ENCODE measurements around the gene NXT2. TPM values are rescaled to one million over a fixed set of nuclear protein-coding genes. Genes with fewer than 3 reads are reported as not detected.

Gene NXT2
- total RNA-seq, 2 experiments from 2014 or later, result 4.0 to 4.1 TPM

- Histone ChIP-seq H3K36me3 (ENCODE audit: insufficient read depth, low read length) (no peaks in the 10 kb centered on the region), H3K4me3 (ENCODE audit: low read length) (no peak overlapping the region), H3K27ac (ENCODE audit: low read depth in 1 of 2, low read length in 2 of 2) (no peak overlapping the region), H3K9me3 (ENCODE audit: control insufficient read depth in 1 of 2, insufficient read depth in 1 of 2, low read length in 2 of 2) (no peaks in the 10 kb centered on the region), H3K4me1 (ENCODE audit: insufficient read depth, low read length) (no peaks in the 10 kb centered on the region), H3K27me3 (ENCODE audit: control insufficient read depth in 1 of 2, insufficient read depth in 2 of 2, low read length in 2 of 2) (no peaks in the 10 kb centered on the region)
- H3K36me3 Mint-ChIP-seq (ENCODE audit: low read depth), result no peaks in the 10 kb centered on the region
- no peak for ATAC-seq (ENCODE audit: poor library complexity)
- no peak for DNase-seq
- no peak overlapping the region for H3K4me3 Mint-ChIP-seq
- POLR2A ChIA-PET, result no interaction called here
- H3K27me3 Mint-ChIP-seq, result peaks cover 5% of the 10 kb centered on the region
- CTCF ChIA-PET, result no interaction called here
- H3K9me3 Mint-ChIP-seq, result no peaks in the 10 kb centered on the region
- intact Hi-C loops (cut with DNase I, micrococcal nuclease), result no loop called here
- H3K4me1 Mint-ChIP-seq (ENCODE audit: low read depth), result no peaks in the 10 kb centered on the region
- H3K27ac Mint-ChIP-seq, result no peak overlapping the region
- TF ChIP-seq, protein P1, sequence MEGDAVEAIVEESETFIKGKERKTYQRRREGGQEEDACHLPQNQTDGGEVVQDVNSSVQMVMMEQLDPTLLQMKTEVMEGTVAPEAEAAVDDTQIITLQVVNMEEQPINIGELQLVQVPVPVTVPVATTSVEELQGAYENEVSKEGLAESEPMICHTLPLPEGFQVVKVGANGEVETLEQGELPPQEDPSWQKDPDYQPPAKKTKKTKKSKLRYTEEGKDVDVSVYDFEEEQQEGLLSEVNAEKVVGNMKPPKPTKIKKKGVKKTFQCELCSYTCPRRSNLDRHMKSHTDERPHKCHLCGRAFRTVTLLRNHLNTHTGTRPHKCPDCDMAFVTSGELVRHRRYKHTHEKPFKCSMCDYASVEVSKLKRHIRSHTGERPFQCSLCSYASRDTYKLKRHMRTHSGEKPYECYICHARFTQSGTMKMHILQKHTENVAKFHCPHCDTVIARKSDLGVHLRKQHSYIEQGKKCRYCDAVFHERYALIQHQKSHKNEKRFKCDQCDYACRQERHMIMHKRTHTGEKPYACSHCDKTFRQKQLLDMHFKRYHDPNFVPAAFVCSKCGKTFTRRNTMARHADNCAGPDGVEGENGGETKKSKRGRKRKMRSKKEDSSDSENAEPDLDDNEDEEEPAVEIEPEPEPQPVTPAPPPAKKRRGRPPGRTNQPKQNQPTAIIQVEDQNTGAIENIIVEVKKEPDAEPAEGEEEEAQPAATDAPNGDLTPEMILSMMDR (IDR thresholded peaks at IDR 0.05), result no peak
These were observed 53.5 kb downstream of the NXT2 start for GRCh38 chrX:109590176-109590575.

Other genes starting within 250 kb of the NXT2 start
- gene GUCY2F, start 54.8 kb upstream of the NXT2 start, total RNA-seq, result not detected
- gene KCNE5, start 88.3 kb downstream of the NXT2 start, total RNA-seq, result not detected
- gene ACSL4, start 196.4 kb downstream of the NXT2 start, total RNA-seq, result 10 to 100 TPM; 11.1 to 14.5 TPM

Measured in CD4-positive, alpha-beta T cell (primary cell).